ENCODE measurements around the gene TSHZ3. TPM values are rescaled to one million over a fixed set of nuclear protein-coding genes. Genes with fewer than 3 reads are reported as not detected.

Gene TSHZ3
- total RNA-seq, 4 donors from 2014 or later = 15.0 to 18.8 (median 18.1) TPM

GRCh38 chr19:31280287-31281006 lies 68.8 kb downstream of the TSHZ3 start:
- TF ChIP-seq POLR2A (IDR thresholded peaks at IDR 0.05) (no peak), CTCF (IDR thresholded peaks at IDR 0.05) (no peak)
- H3K4me1 ChIP-seq = peaks cover 18 to 31% of the 10 kb centered on the region in 2 donors
- intact Hi-C loops (cut with DNase I) = no loop called here
- 62 to 67% methylated on average over 11 of the region's 11 CpGs for WGBS, 2 donors
- DNase-seq = peak; percentile 55 to 58
- no peaks in the 10 kb centered on the region for H3K9me3 ChIP-seq
- no peaks in the 10 kb centered on the region for H3K27me3 ChIP-seq
- peaks cover 18 to 25% of the 10 kb centered on the region in 2 donors for H3K36me3 ChIP-seq
- H3K4me3 ChIP-seq (replicated peaks in 1 of 3) = no peak overlapping the region
- peak overlapping the region in 2 of 3 donors; percentile 37 to 40 for H3K27ac ChIP-seq

- intact Hi-C loops (cut with DNase I) = no loop called here
- no peak overlapping the region for H3K4me3 ChIP-seq (replicated peaks in 1 of 3)
- H3K36me3 ChIP-seq = peaks cover 18 to 25% of the 10 kb centered on the region in 2 donors
- H3K27ac ChIP-seq = peak overlapping the region in 1 of 3 donors; percentile 40
- peaks cover 18 to 31% of the 10 kb centered on the region in 2 donors for H3K4me1 ChIP-seq
- TF ChIP-seq POLR2A (IDR thresholded peaks at IDR 0.05) = no peak
- no peak for TF ChIP-seq CTCF (IDR thresholded peaks at IDR 0.05)
- 95 to 96% methylated on average over 16 of the region's 16 CpGs for WGBS, 2 donors
- DNase-seq = no peak
- H3K27me3 ChIP-seq = no peaks in the 10 kb centered on the region
- H3K9me3 ChIP-seq = no peaks in the 10 kb centered on the region
Observed at GRCh38 chr19:31279436-31279765, 69.8 kb downstream of the TSHZ3 start.

- Histone ChIP-seq H3K4me3 (replicated peaks in 1 of 3) (no peak overlapping the region), H3K36me3 (peaks cover 18 to 25% of the 10 kb centered on the region in 2 donors), H3K4me1 (peaks cover 18 to 31% of the 10 kb centered on the region in 2 donors), H3K27ac (no peak overlapping the region), H3K27me3 (no peaks in the 10 kb centered on the region), H3K9me3 (no peaks in the 10 kb centered on the region)
- intact Hi-C loops (cut with DNase I) = no loop called here
- 92 to 96% methylated on average over 25 to 37 of the region's 37 CpGs for WGBS, 2 donors
- no peak for DNase-seq
- TF ChIP-seq POLR2A (IDR thresholded peaks at IDR 0.05) (no peak), CTCF (IDR thresholded peaks at IDR 0.05) (no peak)
Observed at GRCh38 chr19:31278555-31279435, 70.4 kb downstream of the TSHZ3 start.

GRCh38 chr19:31277516-31277915 lies 71.7 kb downstream of the TSHZ3 start:
- Histone ChIP-seq H3K27ac (no peak overlapping the region), H3K27me3 (no peaks in the 10 kb centered on the region), H3K4me1 (peaks cover 16 to 28% of the 10 kb centered on the region in 2 donors), H3K9me3 (no peaks in the 10 kb centered on the region), H3K36me3 (peaks cover 18 to 25% of the 10 kb centered on the region in 2 donors), H3K4me3 (replicated peaks in 1 of 3) (no peak overlapping the region)
- intact Hi-C loops (cut with DNase I) = no loop called here
- no peak for DNase-seq
- TF ChIP-seq POLR2A (IDR thresholded peaks at IDR 0.05) (no peak), CTCF (IDR thresholded peaks at IDR 0.05) (no peak)
- WGBS, 2 donors = 90 to 99% methylated on average over 9 to 13 of the region's 17 CpGs

- WGBS, 2 donors = 96 to 98% methylated on average over 16 of the region's 16 CpGs
- Histone ChIP-seq H3K4me3 (replicated peaks in 1 of 3) (no peak overlapping the region), H3K27ac (no peak overlapping the region), H3K9me3 (no peaks in the 10 kb centered on the region), H3K4me1 (peaks cover 10 to 21% of the 10 kb centered on the region in 2 donors), H3K27me3 (no peaks in the 10 kb centered on the region), H3K36me3 (peaks cover 18 to 25% of the 10 kb centered on the region in 2 donors)
- TF ChIP-seq CTCF (IDR thresholded peaks at IDR 0.05) (no peak), POLR2A (IDR thresholded peaks at IDR 0.05) (no peak)
- no peak for DNase-seq
- intact Hi-C loops (cut with DNase I) = no loop called here
Observed at GRCh38 chr19:31276831-31277230, 72.4 kb downstream of the TSHZ3 start.
